Skeletal muscle tissue (tissue), 4 donors: ENCODE results near the gene BLM. TPM values are rescaled to one million over a fixed set of nuclear protein-coding genes. Genes with fewer than 3 reads are reported as not detected.
"Not testable (repeated sequence)": the region's sequence is repeated elsewhere in the genome, so short reads cannot be mapped to it uniquely, and the experiment has no call there.

Experiments
- H3K27ac ChIP-seq: one replicate; pipeline ENCODE4 v1.7.0; 2013; ENCODE audit warnings: mild to moderate bottlenecking, low read depth, low read length, inconsistent platforms
- H3K27me3 ChIP-seq, 3 donors: one replicate each; pipeline ENCODE4 v1.7.0; 2013; ENCODE audit warnings: low read length in 3 of 3; ENCODE audit not compliant: control insufficient read depth in 3 of 3, insufficient read depth in 3 of 3
- H3K36me3 ChIP-seq, 3 donors: one replicate each; pipeline ENCODE4 v1.7.0; 2013; ENCODE audit warnings: low read length in 3 of 3; ENCODE audit not compliant: control insufficient read depth in 3 of 3, insufficient read depth in 3 of 3
- H3K4me1 ChIP-seq, 3 donors: one replicate each; pipeline ENCODE4 v1.7.0; 2013; ENCODE audit warnings: low read length in 3 of 3, mild to moderate bottlenecking in 3 of 3; ENCODE audit not compliant: control insufficient read depth in 3 of 3, insufficient read depth in 3 of 3
- H3K4me3 ChIP-seq, 3 donors: one replicate each; pipeline ENCODE4 v1.7.0; 2013; ENCODE audit warnings: low read length in 3 of 3
- H3K9ac ChIP-seq, 3 donors: one replicate each; pipeline ENCODE4 v1.7.0; 2013; ENCODE audit warnings: low read length in 3 of 3, mild to moderate bottlenecking in 3 of 3, moderate library complexity in 2 of 3, low read depth in 1 of 3
- H3K9me3 ChIP-seq, 3 donors: one replicate each; pipeline ENCODE4 v1.7.0; 2013; ENCODE audit warnings: low read length in 3 of 3; ENCODE audit not compliant: control insufficient read depth in 3 of 3
- total RNA-seq: library from RNA; depleted of rRNA; stranded (reverse); fragments of >200 nt; gene quantifications from one replicate; pipeline ENCODE4 v1.2.3, GENCODE V29; 2014
- donor health status: Osteomylitis.

Gene BLM
- total RNA-seq, 1 donor from 2014 or later: 2.1 TPM

- Histone ChIP-seq H3K27ac (no peak overlapping the region), H3K36me3 (no peaks in the 10 kb centered on the region), H3K9me3 (no peaks in the 10 kb centered on the region), H3K27me3 (no peaks in the 10 kb centered on the region), H3K4me3 (no peak overlapping the region), H3K9ac (no peak overlapping the region), H3K4me1 (no peaks in the 10 kb centered on the region)
These were observed 121.4 kb downstream of the BLM start for GRCh38 chr15:90838544-90838943.

- no peak overlapping the region for H3K27ac ChIP-seq
- H3K9ac ChIP-seq: no peak overlapping the region
- no peaks in the 10 kb centered on the region for H3K9me3 ChIP-seq
- no peaks in the 10 kb centered on the region for H3K36me3 ChIP-seq
- H3K4me1 ChIP-seq: no peaks in the 10 kb centered on the region
- no peaks in the 10 kb centered on the region for H3K27me3 ChIP-seq
- no peak overlapping the region for H3K4me3 ChIP-seq
These were observed 122.3 kb downstream of the BLM start for GRCh38 chr15:90839187-90840071.

DNA sequence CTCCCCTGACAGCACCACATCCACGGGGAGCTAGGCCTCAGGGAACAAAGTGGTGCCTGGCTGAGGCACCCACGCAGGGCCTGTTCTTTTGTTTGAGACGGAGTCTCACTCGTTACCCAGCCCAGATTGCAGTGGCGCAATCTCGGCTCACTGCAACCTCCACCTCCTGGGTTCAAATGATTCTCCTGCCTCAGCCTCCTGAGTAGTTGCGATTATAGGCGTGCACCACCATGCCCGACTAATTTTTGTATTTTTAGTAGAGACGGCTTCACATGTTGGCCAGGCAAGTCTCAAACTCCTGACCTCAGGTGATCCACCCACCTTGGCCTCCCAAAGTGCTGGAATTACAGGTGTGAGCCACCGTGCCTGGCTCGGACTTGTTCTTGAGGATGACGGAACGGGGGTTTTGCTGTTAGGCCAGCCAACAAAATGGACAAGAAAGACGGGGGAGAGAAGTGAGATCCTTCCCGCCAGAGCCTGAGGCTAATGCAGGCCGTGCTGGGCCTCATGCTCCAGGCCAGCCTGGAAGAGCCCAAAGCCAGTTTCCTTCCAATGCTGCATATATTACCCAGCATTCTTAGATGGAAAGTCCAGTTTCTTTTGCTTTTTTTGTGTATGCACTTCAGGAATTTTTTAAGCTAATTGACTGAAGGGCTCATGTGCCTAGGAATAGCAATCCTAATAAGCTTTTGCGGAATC lies 123.2 kb downstream of the BLM start:
- no peaks in the 10 kb centered on the region for H3K27me3 ChIP-seq
- H3K4me3 ChIP-seq: no peak overlapping the region
- no peaks in the 10 kb centered on the region for H3K4me1 ChIP-seq
- no peaks in the 10 kb centered on the region for H3K36me3 ChIP-seq
- H3K9ac ChIP-seq: no peak overlapping the region
- no peak overlapping the region for H3K27ac ChIP-seq
- H3K9me3 ChIP-seq: no peaks in the 10 kb centered on the region

DNA sequence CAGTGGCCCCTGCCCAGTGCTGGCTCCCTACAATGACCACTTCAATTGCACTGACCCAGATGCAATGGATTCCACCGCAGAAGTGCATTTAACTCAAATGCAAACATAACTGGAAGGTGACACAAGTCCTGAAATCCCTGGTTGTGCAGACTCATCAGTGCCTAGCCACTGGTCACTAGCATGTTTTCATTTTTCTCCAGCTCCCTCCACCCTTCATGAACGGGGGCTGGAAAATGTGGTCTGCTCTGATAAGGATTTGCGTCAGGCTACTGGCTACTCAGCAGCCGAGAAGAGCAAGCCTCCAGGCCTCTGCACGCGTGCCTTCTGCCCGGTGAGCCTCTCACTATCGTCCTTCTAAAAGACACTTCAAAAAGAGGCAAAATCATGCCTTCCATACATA lies 123.8 kb downstream of the BLM start:
- H3K9me3 ChIP-seq: no peaks in the 10 kb centered on the region
- no peak overlapping the region for H3K9ac ChIP-seq
- no peak overlapping the region for H3K27ac ChIP-seq
- H3K4me3 ChIP-seq: no peak overlapping the region
- H3K4me1 ChIP-seq: no peaks in the 10 kb centered on the region
- H3K27me3 ChIP-seq: no peaks in the 10 kb centered on the region
- H3K36me3 ChIP-seq: no peaks in the 10 kb centered on the region

- no peak overlapping the region for H3K4me3 ChIP-seq
- no peaks in the 10 kb centered on the region for H3K27me3 ChIP-seq
- no peak overlapping the region for H3K9ac ChIP-seq
- H3K9me3 ChIP-seq: no peaks in the 10 kb centered on the region
- H3K4me1 ChIP-seq: no peaks in the 10 kb centered on the region
- H3K36me3 ChIP-seq: no peaks in the 10 kb centered on the region
- no peak overlapping the region for H3K27ac ChIP-seq
These were observed 127.5 kb downstream of the BLM start for GRCh38 chr15:90844696-90845095.

- H3K4me1 ChIP-seq: no peaks in the 10 kb centered on the region
- H3K27ac ChIP-seq: no peak overlapping the region
- H3K9me3 ChIP-seq: no peaks in the 10 kb centered on the region
- no peaks in the 10 kb centered on the region for H3K27me3 ChIP-seq
- no peak overlapping the region for H3K4me3 ChIP-seq
- H3K36me3 ChIP-seq: no peaks in the 10 kb centered on the region
- H3K9ac ChIP-seq: no peak overlapping the region
These were observed 128.2 kb downstream of the BLM start for GRCh38 chr15:90845201-90845949.

- H3K4me1 ChIP-seq, H3K27me3 ChIP-seq, H3K36me3 ChIP-seq, H3K9me3 ChIP-seq, H3K4me3 ChIP-seq, H3K27ac ChIP-seq, H3K9ac ChIP-seq: not testable (repeated sequence)
These were observed 132.3 kb downstream of the BLM start for GRCh38 chr15:90849424-90849823.

GRCh38 chr15:90851114-90851513 lies 134.0 kb downstream of the BLM start:
- Histone ChIP-seq H3K27ac (no peak overlapping the region), H3K9me3 (no peaks in the 10 kb centered on the region), H3K4me1 (no peaks in the 10 kb centered on the region), H3K27me3 (no peaks in the 10 kb centered on the region), H3K36me3 (no peaks in the 10 kb centered on the region), H3K4me3 (no peak overlapping the region), H3K9ac (no peak overlapping the region)

GRCh38 chr15:90851940-90852339 lies 134.8 kb downstream of the BLM start:
- H3K9me3 ChIP-seq: no peaks in the 10 kb centered on the region
- no peaks in the 10 kb centered on the region for H3K4me1 ChIP-seq
- no peak overlapping the region for H3K27ac ChIP-seq
- no peak overlapping the region for H3K9ac ChIP-seq
- H3K27me3 ChIP-seq: no peaks in the 10 kb centered on the region
- H3K36me3 ChIP-seq: no peaks in the 10 kb centered on the region
- no peak overlapping the region for H3K4me3 ChIP-seq

DNA sequence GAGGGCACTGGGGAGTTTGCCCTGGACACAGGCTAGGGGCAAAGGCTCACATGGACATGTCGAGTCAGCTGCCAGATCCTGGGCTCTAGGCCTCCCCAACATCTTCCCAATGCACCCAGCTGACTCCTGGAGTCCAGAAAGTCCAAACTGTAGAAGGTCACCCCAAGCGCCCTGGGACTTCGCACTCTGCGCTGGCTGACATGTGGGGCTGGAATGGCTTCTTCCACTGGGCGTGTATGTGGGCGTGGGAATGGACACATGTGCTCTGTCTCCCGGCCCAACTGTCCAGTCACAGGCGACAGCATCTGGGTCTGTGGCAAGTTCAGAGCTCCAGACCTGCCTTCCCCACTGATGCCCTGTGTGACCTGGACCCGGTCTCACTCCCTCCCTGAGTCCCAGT lies 138.0 kb downstream of the BLM start:
- no peaks in the 10 kb centered on the region for H3K4me1 ChIP-seq
- H3K9me3 ChIP-seq: no peaks in the 10 kb centered on the region
- no peak overlapping the region for H3K4me3 ChIP-seq
- no peak overlapping the region for H3K27ac ChIP-seq
- H3K9ac ChIP-seq: no peak overlapping the region
- H3K36me3 ChIP-seq: no peaks in the 10 kb centered on the region
- no peaks in the 10 kb centered on the region for H3K27me3 ChIP-seq
